Fibroblast of mammary gland (primary cell): Measurements from ENCODE around the gene CCDC85C.

ENCODE experiments used
- DNase-seq: peaks from one replicate; pipeline ENCODE4 v3.0.0-alpha.2; 2010; ENCODE audit warnings: low read depth
- H3K4me3 ChIP-seq: 2 replicates; pipeline ENCODE4 v1.5.1; 2011; ENCODE audit warnings: low read depth, mild to moderate bottlenecking, low read length, moderate library complexity; ENCODE audit not compliant: control insufficient read depth
- TF ChIP-seq, protein P1 (sequence below): conservative IDR thresholded peaks from 2 replicates; pipeline ENCODE4 v1.5.1; 2011; ENCODE audit warnings: low read depth, low read length, inconsistent platforms; ENCODE audit not compliant: control insufficient read depth, insufficient read depth

CCDC85C gene

DNA sequence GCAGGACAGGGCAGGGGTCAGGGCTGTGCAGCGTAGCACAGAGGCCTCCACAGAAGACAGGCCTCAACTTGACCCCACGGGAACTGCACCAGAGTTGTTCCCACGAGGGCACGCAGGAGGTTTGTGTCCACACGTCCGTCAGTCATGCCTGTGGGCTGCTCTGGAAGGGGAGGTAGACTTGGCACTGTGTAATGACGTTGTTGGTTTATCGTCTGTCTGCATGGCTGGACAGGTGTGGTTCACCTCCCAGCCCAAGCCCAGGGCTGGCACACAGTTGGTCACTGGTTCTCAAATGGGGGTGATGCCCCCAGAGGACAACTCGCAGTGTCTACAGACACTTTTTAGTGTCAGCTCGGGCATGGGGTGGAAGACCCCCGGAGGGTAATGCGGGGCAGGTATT lies 77.0 kb downstream of the CCDC85C start:
- TF ChIP-seq, protein P1, sequence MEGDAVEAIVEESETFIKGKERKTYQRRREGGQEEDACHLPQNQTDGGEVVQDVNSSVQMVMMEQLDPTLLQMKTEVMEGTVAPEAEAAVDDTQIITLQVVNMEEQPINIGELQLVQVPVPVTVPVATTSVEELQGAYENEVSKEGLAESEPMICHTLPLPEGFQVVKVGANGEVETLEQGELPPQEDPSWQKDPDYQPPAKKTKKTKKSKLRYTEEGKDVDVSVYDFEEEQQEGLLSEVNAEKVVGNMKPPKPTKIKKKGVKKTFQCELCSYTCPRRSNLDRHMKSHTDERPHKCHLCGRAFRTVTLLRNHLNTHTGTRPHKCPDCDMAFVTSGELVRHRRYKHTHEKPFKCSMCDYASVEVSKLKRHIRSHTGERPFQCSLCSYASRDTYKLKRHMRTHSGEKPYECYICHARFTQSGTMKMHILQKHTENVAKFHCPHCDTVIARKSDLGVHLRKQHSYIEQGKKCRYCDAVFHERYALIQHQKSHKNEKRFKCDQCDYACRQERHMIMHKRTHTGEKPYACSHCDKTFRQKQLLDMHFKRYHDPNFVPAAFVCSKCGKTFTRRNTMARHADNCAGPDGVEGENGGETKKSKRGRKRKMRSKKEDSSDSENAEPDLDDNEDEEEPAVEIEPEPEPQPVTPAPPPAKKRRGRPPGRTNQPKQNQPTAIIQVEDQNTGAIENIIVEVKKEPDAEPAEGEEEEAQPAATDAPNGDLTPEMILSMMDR: no peak
- no peak overlapping the region for H3K4me3 ChIP-seq
- DNase-seq: no peak

DNA sequence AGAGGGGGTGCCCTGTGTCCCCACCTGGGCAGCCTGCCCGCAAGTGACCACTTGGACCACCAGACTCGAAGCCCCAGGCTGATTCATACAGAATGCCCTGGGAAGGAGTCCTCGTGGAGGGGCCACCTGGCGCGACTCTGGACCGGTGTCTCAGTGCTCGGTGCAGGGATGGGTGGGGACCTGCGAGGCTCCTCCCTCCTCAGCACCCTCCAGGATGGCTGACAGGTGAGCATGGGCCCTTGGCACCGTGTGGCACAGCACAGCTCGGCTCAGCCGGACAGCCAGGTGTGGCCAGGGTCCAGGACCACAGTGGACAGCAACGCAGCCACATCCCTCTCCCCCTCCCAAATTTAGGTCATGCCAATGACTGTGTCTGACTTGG lies 78.3 kb downstream of the CCDC85C start:
- TF ChIP-seq, protein P1: no peak
- no peak for DNase-seq
- no peak overlapping the region for H3K4me3 ChIP-seq

DNA sequence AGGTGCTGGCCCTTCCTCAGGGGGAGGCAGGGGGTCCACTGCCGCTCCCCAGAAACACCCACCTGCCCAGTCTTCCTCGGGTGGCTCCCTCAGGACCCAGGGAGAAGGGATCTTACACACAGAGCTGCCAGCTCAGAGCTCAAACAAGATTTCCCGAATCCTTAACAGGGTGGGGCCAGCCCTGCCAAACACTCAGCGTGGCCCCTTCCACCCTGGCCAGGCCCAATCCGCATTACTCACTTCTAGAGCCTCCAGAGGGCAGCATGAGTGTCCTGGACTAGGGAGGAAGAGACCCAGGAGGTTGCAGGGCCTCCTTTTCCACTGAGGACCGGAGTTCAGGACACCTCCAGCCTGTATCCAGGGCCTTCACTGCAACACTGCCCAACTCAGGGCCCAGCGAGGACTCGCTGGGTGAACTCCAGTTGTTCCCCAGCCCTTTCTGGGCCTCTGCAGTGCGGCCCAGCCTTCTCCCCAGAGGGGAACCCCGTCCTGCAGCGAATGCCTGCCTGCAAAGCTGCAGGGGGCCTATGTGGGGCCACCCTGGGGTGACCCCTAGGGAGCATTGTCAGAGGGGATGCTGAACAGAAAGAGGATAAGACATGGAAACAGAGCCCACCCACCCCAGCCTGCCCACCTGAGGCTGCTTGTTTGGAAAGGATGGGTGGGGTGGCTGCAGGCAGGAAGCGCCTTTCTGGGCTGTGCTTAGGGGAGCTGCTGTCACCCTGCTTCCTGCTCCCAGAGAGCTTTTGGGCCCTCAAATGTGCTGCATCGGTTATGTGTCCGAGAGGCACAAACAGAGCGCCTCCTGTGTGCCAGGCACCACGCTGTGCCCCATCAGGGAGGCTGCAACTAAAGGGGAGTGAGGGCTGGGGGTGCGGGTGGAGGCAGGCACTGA lies 79.0 kb downstream of the CCDC85C start:
- peak; percentile 48 for DNase-seq
- H3K4me3 ChIP-seq: no peak overlapping the region
- TF ChIP-seq, protein P1: peak; percentile 31

DNA sequence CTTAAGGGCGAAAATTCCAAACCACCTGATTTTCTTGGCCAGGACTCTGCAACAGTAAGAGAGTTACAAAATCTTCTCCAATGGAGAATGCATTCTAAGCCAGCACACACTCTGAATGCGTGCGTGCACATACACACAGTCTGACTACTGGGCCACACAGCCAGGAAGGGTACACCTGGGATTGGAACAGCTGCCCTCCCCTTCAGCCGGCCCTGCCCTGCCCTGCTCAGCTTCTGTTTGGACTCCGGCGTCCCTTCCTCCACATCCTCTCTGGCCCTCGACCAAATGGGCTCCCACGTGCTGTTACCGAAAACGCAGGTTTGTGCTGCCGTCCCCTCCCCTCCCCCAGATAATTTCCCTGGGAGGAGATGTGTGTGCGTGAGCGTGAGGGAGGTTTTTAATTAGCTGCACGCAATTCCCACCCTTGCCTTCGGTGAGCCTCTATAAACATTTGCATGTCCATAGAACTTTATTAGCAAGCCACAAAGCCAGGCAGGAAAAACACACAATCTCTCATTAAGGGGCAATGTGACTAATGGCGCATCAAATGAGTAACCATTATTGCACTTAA lies 79.8 kb downstream of the CCDC85C start:
- no peak overlapping the region for H3K4me3 ChIP-seq
- DNase-seq: peak; percentile 23
- TF ChIP-seq, protein P1: no peak

- no peak overlapping the region for H3K4me3 ChIP-seq
- TF ChIP-seq, protein P1: no peak
- no peak for DNase-seq
Measured at GRCh38 chr14:99523704-99524055, 80.3 kb downstream of the CCDC85C start.

DNA sequence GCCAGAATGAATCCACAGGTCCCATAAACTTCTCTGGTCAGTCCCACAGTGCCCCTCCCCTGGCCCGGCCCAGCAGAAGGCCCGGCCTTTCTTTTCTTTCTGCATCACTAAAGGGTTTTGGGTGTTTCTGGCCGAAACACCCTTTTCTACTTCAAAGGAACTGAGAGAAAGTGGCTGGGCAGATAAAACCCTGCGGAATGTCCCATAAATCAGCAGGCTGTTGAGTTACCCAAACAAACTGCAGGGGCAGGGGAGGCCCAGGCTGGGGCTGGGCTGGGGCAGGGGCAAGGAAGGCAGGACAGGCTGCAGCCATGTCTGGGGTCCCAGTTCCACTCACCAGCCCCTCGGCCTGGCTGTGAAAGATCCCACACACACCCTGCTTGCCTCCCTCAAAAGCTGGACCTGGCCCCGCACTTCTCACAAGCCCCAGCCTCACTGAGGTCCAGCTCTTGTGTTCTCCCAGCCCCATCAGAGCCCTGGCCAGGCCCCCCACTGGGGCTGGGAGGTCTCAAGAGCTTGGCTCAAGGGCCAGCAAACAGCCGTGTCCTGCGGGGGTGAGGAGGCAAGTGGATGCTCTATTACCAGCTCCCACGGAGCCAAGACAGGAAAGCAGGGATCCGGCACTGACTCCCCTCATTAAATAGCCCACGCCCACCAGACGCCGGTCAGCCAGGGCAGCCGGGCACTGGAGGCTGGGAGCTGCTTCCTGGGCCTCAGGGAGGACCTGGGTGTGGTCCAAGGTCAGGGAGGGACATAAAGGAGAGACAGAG lies 80.9 kb downstream of the CCDC85C start:
- TF ChIP-seq, protein P1: no peak
- H3K4me3 ChIP-seq: no peak overlapping the region
- no peak for DNase-seq
